Activated CD8-positive, alpha-beta memory T cell treated with anti-CD3 and anti-CD28 coated beads, Interleukin-2, amount 50 U/mL, for 24 hours (primary cell): Measurements from ENCODE around the gene EIF3L.

ENCODE experiments used
- DNase-seq: peaks from one replicate; pipeline ENCODE4 v3.0.0-alpha.2; 2020; ENCODE audit errors: extremely low read depth

Gene EIF3L

DNA sequence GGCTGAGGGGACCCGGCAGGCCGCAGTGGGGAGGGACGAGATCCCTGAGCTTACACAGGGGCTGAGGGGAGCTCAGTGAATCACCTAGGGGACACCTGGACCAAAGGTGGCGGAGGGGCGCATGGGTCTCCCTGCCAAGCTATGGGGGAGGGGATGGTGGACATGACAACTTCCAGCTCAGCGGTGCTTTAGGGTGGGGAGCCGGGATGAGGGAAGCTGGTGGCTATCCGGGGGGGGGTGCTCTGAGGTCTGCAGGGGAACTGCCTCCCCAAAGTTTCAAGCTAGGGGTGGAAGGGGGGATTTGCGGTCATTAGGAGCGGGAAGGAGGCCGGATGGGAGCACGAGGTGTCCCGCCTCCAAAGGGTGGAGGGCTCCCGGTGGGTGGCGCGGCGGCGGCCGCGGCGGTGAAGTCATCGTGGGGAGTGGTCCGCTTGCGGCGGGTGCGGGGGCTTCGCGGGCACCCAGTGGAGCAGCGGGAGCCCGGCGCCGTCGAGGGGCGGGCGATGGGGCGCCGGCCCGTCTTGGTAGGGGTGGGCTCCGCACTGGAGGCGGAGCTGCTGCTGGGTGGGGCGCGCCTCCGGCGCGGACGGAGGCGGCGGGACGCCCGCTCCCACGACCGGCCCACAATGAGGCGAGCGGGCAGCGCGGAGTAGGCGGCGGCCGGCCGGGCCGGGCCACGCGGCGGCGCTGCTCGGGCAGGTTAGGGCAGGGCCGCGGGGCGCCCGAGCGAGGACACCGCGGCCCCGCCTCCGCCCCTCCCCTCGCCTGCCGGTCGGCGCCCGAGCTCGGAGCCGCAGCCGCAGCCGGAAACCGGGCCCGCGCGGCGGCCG, 56.5 kb downstream of the EIF3L start, which contains the start of gene MICALL1:
TSS of gene MICALL1 (plus strand) at position 764 of the 830 bp plus-strand sequence. CDS start 126 bp downstream, outside the sequence.
- no peak for DNase-seq

DNA sequence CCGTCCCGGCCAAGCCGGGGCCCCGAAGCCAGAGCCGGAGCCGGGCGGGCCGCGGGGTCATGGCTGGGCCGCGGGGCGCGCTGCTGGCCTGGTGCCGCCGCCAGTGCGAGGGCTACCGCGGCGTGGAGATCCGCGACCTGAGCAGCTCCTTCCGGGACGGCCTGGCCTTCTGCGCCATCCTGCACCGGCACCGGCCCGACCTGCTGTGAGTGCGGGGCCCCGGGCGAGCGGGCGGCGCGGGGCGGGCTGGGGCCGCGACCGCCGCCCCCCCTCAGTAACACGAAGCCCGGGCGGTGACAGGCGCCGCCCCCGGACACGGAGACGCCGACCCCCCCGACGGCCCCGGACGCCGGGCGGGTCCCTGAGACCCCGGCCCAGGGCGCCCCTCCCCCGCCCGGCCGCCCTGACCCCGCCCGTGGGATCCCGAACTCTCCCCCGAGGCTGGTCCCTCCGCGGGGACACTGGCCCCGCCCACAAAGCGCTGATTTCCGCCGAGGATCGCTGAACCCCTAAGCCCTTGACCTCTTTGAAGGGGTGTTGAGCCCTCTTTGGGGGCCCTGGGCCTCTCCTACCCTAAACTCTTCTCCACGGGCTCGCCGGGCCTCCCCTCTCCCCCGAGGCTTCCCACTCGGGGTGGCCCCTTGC, 57.3 kb downstream of the EIF3L start:
- DNase-seq: no peak

GRCh38 chr22:37907036-37907954, 58.1 kb downstream of the EIF3L start:
- DNase-seq: no peak

- no peak for DNase-seq
These were observed 60.5 kb downstream of the EIF3L start for GRCh38 chr22:37909766-37910165.

DNA sequence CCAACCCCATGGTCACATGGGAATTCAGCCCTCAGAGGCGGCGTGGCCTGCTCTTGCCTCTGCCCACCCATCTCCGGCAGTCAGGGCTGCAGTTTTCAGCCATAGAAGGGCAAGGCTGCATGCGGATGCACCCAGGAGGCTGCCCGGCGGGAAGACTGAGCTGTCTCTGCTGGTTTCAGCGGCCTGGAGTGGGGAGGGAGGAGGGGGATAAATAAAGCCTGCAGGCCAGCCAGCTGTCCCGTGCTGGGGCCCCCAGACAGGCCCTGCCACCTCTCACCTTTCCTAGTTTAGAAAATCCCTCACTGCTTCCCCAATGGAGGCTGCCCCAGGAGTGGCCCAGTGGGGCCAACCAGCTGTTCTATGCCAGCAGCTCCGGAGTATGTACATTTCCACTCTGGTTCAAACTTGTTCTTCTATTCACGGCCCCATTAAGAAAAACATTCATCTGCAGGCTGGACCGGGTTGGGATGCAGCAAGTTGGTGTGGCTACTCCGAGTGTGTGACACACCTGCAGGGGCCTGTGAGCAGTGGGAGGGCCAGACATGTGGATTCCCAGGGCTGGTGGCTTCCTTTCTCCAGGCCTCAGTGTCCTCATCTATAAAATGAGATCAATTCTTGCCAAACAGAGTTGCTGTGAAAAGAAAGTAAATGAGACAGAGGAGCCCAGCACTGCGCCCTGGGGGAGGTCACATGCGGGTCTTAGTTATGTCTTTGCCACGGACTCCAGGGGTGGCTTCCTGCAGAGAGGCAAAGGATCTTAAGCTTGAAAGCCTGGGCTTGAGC, 61.9 kb downstream of the EIF3L start:
- DNase-seq: no peak

DNA sequence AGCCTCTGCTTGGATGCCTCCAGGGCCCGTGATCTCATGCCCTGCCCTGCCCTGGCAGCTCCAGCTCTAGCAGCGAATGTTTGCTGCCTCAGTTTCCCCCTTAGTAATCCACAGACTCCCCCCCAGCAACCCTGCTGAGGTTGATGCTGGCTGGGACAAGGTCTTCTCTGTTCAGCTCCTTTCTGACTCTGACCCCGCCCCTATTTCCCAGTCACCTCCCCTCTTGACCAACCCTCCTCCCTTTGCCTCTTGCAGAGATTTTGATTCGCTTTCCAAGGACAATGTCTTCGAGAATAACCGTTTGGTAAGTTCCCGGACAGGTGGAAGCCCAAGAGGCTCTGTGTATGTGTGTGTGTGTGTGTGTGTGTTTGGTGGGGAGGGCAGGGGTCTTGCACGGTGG, 62.5 kb downstream of the EIF3L start:
- DNase-seq: no peak

GRCh38 chr22:37912171-37912570, 63.0 kb downstream of the EIF3L start:
- DNase-seq: no peak

GRCh38 chr22:37913233-37913721, 64.1 kb downstream of the EIF3L start:
- no peak for DNase-seq

DNA sequence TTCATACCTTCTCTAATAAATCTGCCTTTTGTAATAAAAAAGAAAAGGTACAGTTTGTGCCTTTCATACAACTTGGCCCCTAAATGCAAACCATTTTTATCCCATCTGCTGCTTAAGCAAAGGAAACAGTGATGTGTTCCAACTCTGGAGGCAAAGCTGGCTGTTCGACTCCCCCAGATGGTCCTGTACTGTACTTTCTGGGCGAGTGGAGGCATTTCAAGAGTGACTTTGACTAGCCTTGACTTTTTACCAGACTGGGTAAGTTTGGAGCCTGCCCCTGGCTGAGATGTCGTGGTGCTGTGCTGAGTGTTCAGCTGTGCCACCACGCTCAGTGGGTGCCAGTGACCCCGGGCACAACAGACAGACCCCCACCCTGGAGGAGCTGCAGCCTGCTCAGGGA, 67.1 kb downstream of the EIF3L start:
- no peak for DNase-seq

- no peak for DNase-seq
These were observed 68.8 kb downstream of the EIF3L start for GRCh38 chr22:37917874-37918548.

DNA sequence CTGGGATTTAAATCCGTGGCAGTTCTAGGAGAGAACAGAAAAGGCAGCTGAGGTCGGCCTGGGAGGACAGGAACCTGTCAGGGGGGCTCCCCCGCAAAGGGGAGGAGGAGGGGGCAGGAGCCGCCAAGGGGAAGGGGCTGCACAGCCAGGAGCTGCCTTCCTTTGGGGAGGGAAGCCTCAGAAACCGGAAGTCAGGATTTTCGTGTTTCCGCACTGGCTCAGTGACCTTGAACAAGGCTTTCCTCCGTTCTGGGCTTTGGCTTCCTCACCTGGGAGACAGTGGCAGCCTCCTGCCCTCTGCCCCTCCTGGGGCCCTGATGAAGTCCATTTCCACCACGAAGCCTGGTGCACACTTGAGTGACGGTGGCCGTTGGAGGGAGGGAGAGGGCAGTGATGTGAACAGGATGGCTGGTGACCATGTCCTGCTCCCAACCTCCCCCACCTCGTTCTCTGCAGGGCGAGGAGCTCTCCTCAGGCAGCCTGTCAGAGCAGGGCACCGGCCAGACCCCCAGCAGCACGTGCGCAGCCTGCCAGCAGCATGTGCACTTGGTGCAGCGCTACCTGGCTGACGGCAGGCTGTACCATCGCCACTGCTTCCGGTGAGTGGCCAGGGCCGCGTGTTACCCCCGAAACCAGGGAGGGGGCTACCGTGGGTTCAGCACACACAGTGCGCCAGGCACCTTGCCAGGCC, 69.5 kb downstream of the EIF3L start:
- no peak for DNase-seq

GRCh38 chr22:37920126-37920525, 70.9 kb downstream of the EIF3L start:
- DNase-seq: no peak

- DNase-seq: no peak
These were observed 73.0 kb downstream of the EIF3L start for GRCh38 chr22:37922191-37922590.

GRCh38 chr22:37923927-37924326, 74.7 kb downstream of the EIF3L start:
- DNase-seq: no peak

DNA sequence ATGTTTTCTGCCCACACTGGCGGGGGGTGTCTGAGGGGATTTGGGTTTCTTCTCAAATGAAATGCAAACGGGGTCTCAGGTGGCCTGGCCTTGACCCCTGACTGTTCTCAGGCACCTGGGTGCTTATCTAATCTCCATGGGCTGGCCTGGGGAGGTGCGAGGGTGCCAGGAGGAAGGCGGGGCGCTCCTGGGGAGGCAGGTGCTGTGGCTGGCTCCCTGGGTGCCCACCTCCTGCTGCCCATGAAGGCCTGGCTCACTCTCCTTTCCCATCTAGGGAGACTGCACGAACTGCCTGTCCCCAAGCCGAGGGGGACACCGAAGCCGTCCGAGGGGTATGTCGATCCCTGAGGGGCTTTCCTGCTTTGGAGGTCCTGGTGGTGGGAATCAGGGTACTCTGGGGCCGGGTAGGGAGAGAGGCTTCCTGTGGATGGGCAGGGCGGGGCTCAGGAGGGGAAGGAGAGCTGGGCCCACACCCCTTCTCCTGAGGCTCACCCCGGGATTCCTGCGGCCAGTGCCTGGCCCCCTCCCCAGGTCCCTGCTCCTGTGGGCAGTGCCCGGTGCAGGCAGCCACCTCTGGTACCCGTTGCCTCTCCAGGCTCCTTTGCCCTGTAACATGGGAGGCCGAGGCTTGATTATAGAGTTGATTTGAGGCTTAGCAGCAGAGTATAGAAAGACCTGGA, 75.3 kb downstream of the EIF3L start:
- DNase-seq: no peak

DNA sequence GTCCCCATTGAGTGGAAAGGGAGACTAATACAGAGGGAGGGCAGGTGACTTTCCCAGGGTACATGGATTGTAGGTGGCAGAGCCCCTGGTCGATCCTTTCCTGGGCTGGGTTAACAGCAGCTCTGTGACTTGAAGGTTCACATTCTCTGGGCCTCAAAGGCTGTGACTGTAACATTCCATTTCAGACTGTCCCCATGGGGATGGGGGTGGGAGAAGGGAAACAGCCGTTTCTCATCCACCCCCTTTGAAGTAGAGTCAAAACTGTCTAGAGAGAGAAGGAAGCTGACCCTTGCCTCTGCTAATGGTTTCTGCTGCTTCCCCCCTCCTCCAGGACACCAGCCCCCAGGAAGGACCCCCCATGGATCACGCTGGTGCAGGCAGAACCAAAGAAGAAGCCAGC, 76.1 kb downstream of the EIF3L start:
- DNase-seq: no peak

DNA sequence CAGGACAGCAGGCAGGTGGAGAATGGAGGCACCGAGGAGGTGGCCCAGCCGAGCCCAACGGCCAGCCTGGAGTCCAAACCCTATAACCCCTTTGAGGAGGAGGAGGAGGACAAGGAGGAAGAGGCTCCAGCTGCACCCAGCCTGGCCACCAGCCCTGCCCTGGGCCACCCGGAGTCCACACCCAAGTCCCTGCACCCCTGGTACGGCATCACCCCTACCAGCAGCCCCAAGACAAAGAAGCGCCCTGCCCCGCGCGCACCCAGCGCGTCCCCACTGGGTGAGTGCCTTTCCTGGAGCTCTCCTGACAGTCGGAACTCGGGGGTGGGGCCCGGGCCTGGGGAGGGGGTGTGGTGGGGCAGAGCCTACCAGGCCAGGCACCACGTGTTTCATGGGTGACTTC, 76.5 kb downstream of the EIF3L start:
- DNase-seq: no peak

DNA sequence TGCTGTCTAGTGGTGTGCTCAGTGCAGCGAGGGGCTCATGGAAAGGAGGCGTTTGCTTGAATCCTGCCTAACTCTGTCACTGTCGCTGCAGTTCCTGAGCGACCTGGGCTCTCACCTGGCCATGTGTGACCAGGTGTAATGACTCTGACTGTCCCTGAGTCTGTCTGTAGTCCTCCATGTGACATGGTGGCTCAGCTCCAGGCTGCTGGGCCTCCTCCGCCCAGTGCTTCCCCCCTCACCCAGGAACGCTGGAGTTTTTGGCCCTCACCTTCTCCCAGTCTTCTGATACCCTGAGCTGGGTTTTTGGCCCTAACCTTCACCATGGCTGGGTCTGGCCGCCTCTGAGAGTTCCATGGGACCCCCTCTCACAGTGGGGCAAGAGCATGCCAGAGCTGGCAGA, 77.1 kb downstream of the EIF3L start:
- DNase-seq: no peak
